Activated CD4-positive, CD25-positive, alpha-beta regulatory T cell treated with anti-CD3 and anti-CD28 coated beads, Interleukin-2, amount 50 U/mL, for 24 hours (primary cell): ENCODE measurements around the gene AP1S3.

ENCODE experiments used
- ATAC-seq, 2 donors: fragments of 150-1000 bp; cut with Tn5 transposase; one replicate each; pipeline ENCODE4 v1.10.0; 2021; ENCODE audit warnings: mild to moderate bottlenecking in 1 of 2, moderate library complexity in 1 of 2

The AP1S3 gene

DNA sequence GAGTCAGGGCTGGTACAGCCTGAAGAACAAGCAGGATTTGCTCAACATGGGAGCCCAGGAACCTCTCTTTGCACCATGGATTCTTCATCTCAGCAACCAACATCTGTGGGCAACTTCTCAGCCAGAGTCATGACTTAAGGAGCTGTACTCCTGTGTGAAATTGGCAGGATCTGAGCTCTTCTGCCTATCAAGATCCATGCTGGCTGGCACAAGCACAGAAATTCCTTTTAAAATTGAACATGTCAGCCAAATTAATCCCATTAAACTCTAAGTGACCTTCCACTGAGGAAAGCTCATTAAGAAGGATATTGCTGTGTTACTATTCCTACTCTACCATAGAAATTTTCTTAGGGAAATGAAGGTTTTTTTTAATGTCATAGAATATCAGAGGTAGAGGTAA, 124.7 kb downstream of the AP1S3 start:
- ATAC-seq, result no peak

DNA sequence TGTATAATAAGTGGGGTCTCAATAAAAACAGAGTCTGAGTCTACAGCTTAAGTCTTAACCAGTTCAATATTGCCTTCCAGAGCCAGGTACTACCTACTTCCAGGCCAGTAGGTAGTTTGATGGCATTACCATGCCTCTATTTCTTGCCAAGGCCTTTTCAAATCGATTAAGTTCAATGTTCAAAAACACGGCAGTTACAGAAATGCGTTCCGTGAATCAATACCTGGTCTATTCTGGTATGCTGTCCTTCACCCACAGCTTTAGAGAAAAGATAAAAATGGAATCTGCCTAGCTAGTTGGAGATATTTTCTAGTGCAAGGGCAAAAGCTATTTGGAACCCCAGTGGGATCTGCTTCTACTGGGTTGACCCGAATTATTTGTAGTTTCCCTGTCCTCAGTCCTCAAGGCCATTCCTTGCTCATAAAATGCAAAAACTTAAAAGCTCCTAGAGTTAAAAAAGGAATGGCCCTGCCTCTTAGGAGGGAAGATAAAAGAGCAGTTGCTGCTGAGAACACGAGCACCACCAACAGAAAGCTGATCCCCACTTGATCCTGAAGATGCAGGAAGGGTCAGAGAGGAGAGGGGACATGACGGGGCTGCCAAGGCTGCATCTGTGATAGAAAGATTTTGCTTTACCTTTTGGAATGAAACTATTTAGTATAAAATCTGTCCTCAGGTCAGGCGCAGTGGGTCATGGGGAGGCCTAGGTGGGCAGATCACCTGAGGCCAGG, 125.6 kb downstream of the AP1S3 start:
- no peak for ATAC-seq
